NOMO-1 (cell line): Measurements from ENCODE around the gene ZNF662.
A peak's percentile ranks its signal among the peaks of the same experiment; 100 is the strongest.

Source experiments
- DNase-seq, 2 experiments: peaks; one replicate each; lab custom pipeline; 2025; ENCODE audit not compliant: unreplicated experiment in 2 of 2; lab: John Stamatoyannopoulos, UW

The ZNF662 gene

GRCh38 chr3:42935472-42935871 is 29.5 kb downstream of the ZNF662 start:
- DNase-seq: no peak

- no peak for DNase-seq
Observed at GRCh38 chr3:42936157-42936981, 30.4 kb downstream of the ZNF662 start.

- DNase-seq: no peak
Observed at GRCh38 chr3:42937334-42937733, 31.4 kb downstream of the ZNF662 start.

GRCh38 chr3:42942693-42943092 is 36.8 kb downstream of the ZNF662 start:
- DNase-seq: no peak

- no peak for DNase-seq
Observed at GRCh38 chr3:42946050-42946449, 40.1 kb downstream of the ZNF662 start.

GRCh38 chr3:42957573-42957972 is 51.6 kb downstream of the ZNF662 start:
- DNase-seq: no peak

GRCh38 chr3:42960282-42960681 is 54.3 kb downstream of the ZNF662 start:
- no peak for DNase-seq

GRCh38 chr3:42960786-42961185 is 54.8 kb downstream of the ZNF662 start:
- no peak for DNase-seq

- DNase-seq: peak in 1 of 2 experiments; percentile 28
Observed at GRCh38 chr3:42961633-42962032, 55.7 kb downstream of the ZNF662 start.

GRCh38 chr3:42963269-42963668 is 57.3 kb downstream of the ZNF662 start:
- DNase-seq: no peak

GRCh38 chr3:42964266-42964665 is 58.3 kb downstream of the ZNF662 start:
- DNase-seq: no peak
